ENCODE results near the gene MEDAG.

Gene MEDAG

GRCh38 chr13:30872685-30873461 lies 33.2 kb upstream of the MEDAG start:
- DNase-seq (ENCODE audit: low read depth in 2 of 3, low spot score in 2 of 3): no peak

GRCh38 chr13:30873499-30873898 lies 32.6 kb upstream of the MEDAG start:
- DNase-seq (ENCODE audit: low read depth in 2 of 3, low spot score in 2 of 3): no peak

GRCh38 chr13:30874111-30874510 lies 32.0 kb upstream of the MEDAG start:
- DNase-seq (ENCODE audit: low read depth in 2 of 3, low spot score in 2 of 3): no peak

DNA sequence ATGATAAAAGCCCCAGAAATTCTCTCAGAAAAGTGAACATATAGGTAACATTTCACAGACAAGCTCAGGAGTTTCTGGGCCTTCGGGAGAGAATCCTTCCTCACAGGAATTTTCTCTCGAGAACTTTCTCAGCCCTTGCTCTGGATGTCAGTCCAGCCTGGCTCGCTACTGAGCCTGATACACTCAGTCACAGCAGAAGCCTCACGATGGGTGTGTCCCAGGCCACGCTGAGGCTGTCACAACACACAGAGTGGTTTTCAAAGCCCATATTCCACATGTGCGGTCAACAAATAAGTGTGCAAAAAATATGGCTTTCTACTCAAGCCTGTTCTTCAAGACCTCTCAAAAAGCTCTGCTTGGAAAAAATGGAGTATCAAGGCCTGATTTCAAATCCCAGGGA lies 31.5 kb upstream of the MEDAG start:
- no peak for DNase-seq (ENCODE audit: low read depth in 2 of 3, low spot score in 2 of 3)

DNA sequence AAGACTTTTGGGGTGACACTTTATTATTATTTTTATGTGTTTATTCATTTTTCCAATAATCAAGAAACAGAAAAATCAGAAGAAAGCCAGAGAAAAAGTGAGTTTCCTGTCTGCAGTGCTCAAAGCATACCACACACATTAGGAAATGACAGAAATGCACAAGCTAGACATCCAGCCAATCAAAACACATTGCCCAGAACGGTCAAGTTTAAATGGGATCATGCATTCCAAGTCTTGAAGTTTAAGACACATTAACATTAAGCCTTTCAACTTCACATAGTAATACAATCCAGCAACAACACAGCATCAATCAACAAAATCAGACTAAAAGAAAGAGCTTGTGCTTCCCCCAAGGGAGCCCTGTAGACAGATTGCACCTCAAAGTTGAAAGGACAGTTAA lies 28.7 kb upstream of the MEDAG start:
- DNase-seq (ENCODE audit: low read depth in 2 of 3, low spot score in 2 of 3): no peak

DNA sequence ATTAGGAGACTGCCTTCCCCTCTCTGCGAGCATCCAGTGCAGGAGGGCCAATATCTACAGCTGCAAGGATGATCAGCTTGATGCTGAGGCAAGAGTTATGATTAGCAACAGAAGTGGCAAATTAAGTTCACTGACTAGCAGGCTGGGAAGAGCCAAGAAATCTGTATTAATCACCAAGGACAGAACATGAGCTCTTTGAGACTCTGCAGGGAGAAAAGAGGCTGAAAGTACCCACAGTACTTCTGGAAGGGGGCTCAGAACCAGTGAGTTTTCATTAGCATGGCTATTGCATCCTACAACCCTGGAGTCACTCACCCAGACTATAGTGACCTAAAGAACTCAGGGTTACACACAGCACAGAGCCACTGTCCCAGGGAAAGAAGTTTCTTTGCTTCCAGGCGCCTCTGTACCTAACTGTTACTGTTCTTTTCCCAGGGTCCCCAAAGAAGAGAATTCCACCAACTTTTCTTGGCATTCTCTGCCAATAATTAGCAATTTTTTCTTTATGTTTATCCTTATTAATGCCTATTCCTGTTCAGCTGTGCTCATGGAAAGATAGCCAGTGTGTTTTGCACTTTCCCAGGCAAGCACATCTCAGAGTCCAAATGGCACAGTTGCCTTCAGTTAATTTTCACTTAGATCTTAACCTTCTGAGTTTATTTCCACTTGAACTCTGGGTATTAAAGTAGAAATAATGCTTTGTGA lies 25.8 kb upstream of the MEDAG start:
- DNase-seq (ENCODE audit: low read depth in 2 of 3, low spot score in 2 of 3): no peak

DNA sequence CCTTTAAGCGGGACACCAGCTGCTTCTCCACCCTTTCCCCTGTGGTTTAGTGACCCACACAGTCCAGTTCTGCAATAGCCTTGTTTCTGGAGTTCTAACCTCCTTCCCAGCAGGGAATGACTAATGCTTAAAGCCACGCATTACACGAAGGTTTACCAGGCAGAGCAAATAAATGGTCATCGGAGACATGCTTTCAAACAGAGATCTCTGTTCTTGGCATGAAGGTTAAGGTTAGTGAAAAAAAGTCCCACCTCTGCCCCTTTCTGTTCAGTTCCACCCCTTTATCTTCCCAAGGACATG lies 25.3 kb upstream of the MEDAG start:
- DNase-seq (ENCODE audit: low read depth in 2 of 3, low spot score in 2 of 3): no peak

- DNase-seq (ENCODE audit: low read depth in 2 of 3, low spot score in 2 of 3): no peak
These were observed 24.9 kb upstream of the MEDAG start for GRCh38 chr13:30881191-30881651.

- no peak for DNase-seq (ENCODE audit: low read depth in 2 of 3, low spot score in 2 of 3)
These were observed 23.8 kb upstream of the MEDAG start for GRCh38 chr13:30882026-30882850.

DNA sequence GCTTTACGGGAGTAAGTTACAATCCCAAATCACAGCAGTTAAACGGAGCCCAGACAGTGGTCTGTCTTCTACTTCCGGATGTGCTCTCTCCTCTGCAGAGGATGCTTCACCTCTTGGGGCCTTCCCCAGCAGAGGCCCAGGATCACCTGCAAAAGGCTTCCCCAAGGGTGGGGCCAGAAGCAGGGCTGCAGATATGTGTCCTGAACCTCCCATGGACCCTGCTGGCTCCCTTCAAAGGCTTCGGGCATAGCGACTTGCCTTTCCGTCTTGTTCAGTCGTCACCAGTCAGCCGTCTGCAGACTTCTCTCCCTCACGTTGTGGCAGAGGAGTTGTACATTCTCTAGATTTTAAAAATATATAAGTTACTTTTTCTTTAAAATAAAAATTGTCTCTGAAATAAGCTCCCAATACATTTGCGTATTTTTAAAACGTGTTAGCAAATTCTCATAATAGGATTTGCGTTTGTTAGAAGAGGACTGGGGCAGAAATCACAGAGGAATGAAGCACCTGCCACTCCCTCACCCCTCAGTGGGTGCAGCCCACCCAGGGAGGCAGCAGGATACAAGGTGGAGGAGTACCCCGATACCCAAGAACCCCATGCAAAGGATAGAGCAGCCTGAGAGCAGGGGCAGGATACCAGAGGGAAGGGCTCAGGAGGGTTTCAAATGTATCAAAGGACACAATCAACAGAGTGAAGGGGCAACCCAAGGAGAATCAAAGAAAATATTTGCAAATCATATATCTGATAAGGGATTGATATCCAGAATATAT lies 22.9 kb upstream of the MEDAG start:
- DNase-seq (ENCODE audit: low read depth in 2 of 3, low spot score in 2 of 3): no peak

DNA sequence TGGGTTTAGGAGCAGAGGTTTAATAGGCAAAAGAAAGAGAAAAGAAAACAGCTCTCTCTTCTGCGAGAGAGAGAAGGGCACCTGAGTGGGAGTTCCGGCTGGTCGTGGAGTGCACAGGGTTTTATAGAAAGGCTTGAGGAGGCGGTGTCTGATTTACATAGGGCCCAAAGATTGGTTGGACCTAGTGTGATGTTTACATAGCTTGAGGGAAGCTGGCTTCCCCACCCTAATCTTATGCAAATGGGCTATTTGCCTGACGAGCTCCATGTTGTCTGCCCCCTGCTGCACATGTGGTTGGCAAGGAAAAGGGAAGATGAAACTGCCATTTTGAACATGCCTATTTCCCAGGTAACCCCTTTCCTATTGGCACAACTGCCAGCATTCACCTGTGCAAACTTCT lies 21.5 kb upstream of the MEDAG start:
- DNase-seq (ENCODE audit: low read depth in 2 of 3, low spot score in 2 of 3): no peak

- no peak for DNase-seq (ENCODE audit: low read depth in 2 of 3, low spot score in 2 of 3)
These were observed 16.8 kb upstream of the MEDAG start for GRCh38 chr13:30889196-30889690.

- DNase-seq (ENCODE audit: low read depth in 2 of 3, low spot score in 2 of 3): no peak
These were observed 13.1 kb upstream of the MEDAG start for GRCh38 chr13:30892966-30893365.

DNA sequence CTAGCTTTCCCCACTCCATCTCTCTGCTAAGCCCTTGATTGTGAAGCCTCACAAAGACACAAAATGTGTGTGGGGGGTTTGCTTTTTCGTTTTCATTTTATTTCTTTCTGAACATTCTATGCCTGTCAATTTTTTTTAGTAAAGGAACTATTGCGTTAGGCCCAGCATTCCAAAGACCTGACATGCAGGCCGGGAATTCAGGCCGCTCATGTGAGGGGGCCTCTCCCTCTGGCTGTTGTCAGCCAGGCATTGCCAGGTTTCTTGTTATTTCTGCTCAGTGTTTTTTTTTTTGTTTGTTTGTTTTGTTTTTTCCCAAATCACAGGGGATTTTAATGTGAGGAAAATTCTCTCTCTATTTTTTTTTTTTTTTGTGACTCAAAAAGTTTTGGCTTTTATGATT lies 10.3 kb upstream of the MEDAG start:
- no peak for DNase-seq (ENCODE audit: low read depth in 2 of 3, low spot score in 2 of 3)

DNA sequence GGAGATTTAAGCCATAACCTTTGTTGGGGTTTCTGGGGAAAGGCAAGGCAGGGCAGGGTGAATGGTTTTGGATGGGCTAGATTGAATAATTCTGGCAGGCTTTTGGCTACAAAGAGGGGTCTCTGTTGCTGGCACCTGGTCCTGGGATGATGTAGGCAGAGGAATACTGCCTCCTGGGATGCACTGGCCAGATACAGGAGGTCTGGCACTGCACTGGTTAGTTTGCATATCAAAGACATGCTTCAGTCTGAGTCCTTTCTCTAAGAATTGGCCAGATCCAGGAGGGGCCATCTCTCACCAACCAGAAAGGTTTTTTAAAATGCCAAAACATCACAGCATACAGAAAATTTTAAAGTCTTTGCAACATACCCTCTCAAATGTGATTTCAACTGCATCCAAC lies 8.0 kb upstream of the MEDAG start:
- no peak for DNase-seq (ENCODE audit: low read depth in 2 of 3, low spot score in 2 of 3)

- DNase-seq (ENCODE audit: low read depth in 2 of 3, low spot score in 2 of 3): no peak
These were observed 7.3 kb upstream of the MEDAG start for GRCh38 chr13:30898678-30899241.

DNA sequence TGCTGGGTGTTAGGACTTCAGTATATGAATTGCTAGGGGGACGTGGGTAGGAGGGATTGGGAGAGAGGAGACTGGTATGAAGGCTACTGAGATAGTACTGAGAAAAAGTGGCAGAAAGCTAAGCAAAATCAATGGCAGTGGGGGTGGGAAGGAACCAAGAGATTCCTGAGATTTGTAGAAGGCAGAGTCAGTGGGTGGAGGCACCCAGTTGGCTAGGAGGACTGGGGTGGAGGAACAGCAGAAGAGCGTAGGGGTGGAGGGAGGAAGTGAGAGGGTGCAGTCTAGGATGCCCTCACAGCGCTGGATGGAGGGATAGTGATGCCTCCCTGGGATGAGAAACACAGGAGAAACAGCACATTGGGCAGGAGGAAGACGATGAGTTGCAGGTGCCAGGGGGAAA lies 5.6 kb upstream of the MEDAG start:
- no peak for DNase-seq (ENCODE audit: low read depth in 2 of 3, low spot score in 2 of 3)

DNA sequence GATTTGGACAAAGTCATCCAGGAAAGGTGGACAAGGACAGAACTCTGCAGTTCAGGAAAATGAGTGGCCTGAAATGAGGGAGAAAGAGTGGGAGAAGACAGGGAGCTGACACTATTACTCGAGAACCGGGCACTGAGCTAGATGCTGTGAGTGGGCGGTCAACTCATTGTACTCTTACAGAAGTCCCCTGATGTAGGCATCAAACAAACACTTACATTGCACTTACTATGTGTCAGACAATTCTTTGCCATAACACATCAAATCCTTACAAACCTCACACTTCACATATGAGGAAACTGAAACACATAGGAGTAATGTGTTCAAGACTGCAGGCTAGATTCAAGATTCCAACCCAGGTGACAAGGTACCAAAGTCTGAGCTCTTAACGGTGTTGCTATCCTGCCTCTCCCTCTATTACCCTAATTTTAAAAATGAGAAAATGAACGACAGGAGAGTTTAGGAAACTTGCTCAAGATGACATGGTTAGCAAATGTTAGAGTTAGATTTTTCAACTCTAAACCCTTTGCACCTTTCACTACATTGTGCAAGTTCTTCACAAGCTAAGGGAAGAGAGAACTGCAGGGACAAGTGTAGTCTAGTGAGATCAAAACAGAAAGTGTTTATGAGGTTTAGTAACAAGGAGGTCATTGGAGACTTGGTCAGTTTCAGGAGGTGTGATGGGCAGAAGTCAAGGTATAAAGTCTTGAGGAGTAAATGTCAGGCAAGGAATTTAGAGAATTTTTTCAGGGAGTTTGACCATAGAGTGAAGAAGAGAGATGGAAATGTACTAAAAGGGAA lies 4.9 kb upstream of the MEDAG start:
- no peak for DNase-seq (ENCODE audit: low read depth in 2 of 3, low spot score in 2 of 3)

DNA sequence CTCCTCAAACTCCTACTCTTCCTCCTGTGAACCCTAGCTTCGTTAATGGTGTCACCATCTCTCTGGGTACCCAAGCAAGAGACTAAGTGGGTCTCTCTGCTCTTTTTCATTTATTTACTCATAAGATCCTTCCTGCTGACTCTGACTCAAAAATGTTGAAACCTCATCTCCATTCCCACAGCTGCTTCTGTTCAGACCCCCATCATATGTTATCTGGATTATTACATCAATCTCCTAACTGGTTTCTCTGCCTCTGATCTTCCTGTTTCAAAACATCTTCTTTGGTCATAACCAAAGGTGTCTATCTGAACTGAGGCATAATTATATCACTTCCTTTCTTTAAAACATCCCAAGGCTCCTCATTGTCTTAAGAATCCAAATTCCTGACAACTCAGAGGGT lies 2.0 kb upstream of the MEDAG start:
- no peak for DNase-seq (ENCODE audit: low read depth in 2 of 3, low spot score in 2 of 3)
